Heart right ventricle (tissue), 16 donors: ENCODE measurements around the gene MAST2. TPM values are rescaled to one million over a fixed set of nuclear protein-coding genes. Genes with fewer than 3 reads are reported as not detected.

Source experiments
- ATAC-seq, 8 donors: fragments of 200-7000 bp; cut with Tn5 transposase; one replicate each; pipeline ENCODE4 v1.9.1; 2020; ENCODE audit warnings: mild to moderate bottlenecking in 8 of 8, moderate library complexity in 8 of 8, moderate number of reproducible peaks in 1 of 8
- DNase-seq, 2 donors: peaks; one replicate each; pipeline ENCODE4 v3.0.0-alpha.2; 2020
- H3K27ac ChIP-seq, 10 donors: fragments of 200-600 bp; sonication (generic) in 2 of 10; one replicate each; pipeline versions ENCODE4 v1.5.0 to v1.8.0; 2020 to 2022; ENCODE audit warnings: mild to moderate bottlenecking in 3 of 10
- H3K27me3 ChIP-seq, 7 donors: fragments of 200-600 bp; one replicate each; pipeline ENCODE4 v1.8.0; 2021 to 2022; ENCODE audit warnings: mild to moderate bottlenecking in 2 of 7
- H3K36me3 ChIP-seq, 9 donors: fragments of 200-600 bp; sonication (generic) in 1 of 9; one replicate each; pipeline versions ENCODE4 v1.5.0 to v1.8.0; 2020 to 2022; ENCODE audit warnings: mild to moderate bottlenecking in 2 of 9
- H3K4me1 ChIP-seq, 9 donors: fragments of 200-600 bp; sonication (generic) in 1 of 9; one replicate each; pipeline versions ENCODE4 v1.5.0 to v1.8.0; 2020 to 2022; ENCODE audit warnings: mild to moderate bottlenecking in 4 of 9
- H3K4me3 ChIP-seq, 10 donors: fragments of 200-600 bp; sonication (generic) in 2 of 10; one replicate each; pipeline versions ENCODE4 v1.5.0 to v1.8.0; 2020 to 2022; ENCODE audit warnings: mild to moderate bottlenecking in 7 of 10, moderate library complexity in 2 of 10
- H3K9me3 ChIP-seq, 11 donors: fragments of 200-600 bp in 10 of 11; sonication (generic) in 2 of 11; one replicate each; pipeline versions ENCODE4 v1.5.0 to v1.8.0; 2013 to 2022; ENCODE audit warnings: mild to moderate bottlenecking in 2 of 11, control low read depth in 1 of 11, moderate library complexity in 1 of 11
- CTCF ChIP-seq, 9 donors: fragments of 200-600 bp; sonication (generic) in 2 of 9; IDR thresholded peaks; one replicate each; pipeline versions ENCODE4 v1.5.0 to v1.8.0; 2021 to 2022; ENCODE audit warnings: antibody characterized with exemption in 9 of 9, mild to moderate bottlenecking in 5 of 9, moderate library complexity in 1 of 9
- WGBS, 2 donors: extraction: QIAGEN DNeasy Blood & Tissue Kit; methylation state at CpG; one replicate each; pipeline ENCODE4 v1.1.7; 2013; ENCODE audit warnings: inconsistent platforms in 1 of 2; 5-methylcytosine and 5-hydroxymethylcytosine counted together
- intact Hi-C, 10 donors: fragments of 100-400 bp; cut with DNase I; formaldehyde crosslinking; loops; one replicate each; pipeline versions ENCODE4 v1.11.1 to v1.14.2; 2022
- polyA plus RNA-seq, 2 donors: library from polyadenylated mRNA; stranded (reverse); fragments of 200-250 nt; gene quantifications; one replicate each; pipeline ENCODE4 v1.2.3, GENCODE V29; 2013
- total RNA-seq, 10 donors: library from RNA; stranded (reverse); fragmentation: NEBNext Ultra II Directional in 3 of 10; extraction: Animal tissue kit (Norgen Biotek cat#: 25700) in 3 of 10; gene quantifications; one replicate each; pipeline versions ENCODE4 v1.2.1 to v1.2.4, GENCODE V29; 2021 to 2023
- donor health status: Arrhythmogenic right ventricular cardiomyopathy.
- donor health status: ischemic (EF 13 %, LVEDD 7.1; RV severe dilation, severe dysfunction).
- donor health status: healthy with polysubstance abuse.
- donor health status: DM: no; HTN: yes; CAD: no.
- donor health status: DM: no; HTN: no; CAD: no.
- donor health status: ischemic (EF 25% LVEDD 6.9; RV normal size, moderate dysfunction).
- donor health status: ischemic (EF 25% LVEDD 5.7; RV mildly dilated, moderate dysfunction).
- donor health status: healthy.
- donor health status: DM: yes; HTN: yes; CAD: no.
- donor health status: Ischemic cardiomyopathy.
- donor health status: ischemic (EF 35%, LVEDD 5.7; RV mildly dilated, moderate dysfunction).
- donor health status: nonischemic (EF 11% LVEDD 7.7; RV severe dilation, severe dysfunction).
- donor health status: DM: yes; HTN: yes; CAD: no.
- donor health status: PGD.
- donor health status: ischemic (EF 29% LVEDD 5.4; RV normal size, mild dysfunction).
- donor health status: nonischemic (EF 23%, LVEDD 6.1; RV moderate dilation, normal function).

MAST2 gene
- total and polyA plus RNA-seq, 12 donors: 66.4 to 129 (median 83.2) TPM

- ATAC-seq (peak in 4 of 8 donors; percentile 42 to 82 (median 60)), DNase-seq (no peak)
- Histone ChIP-seq H3K27me3 (no peaks in the 10 kb centered on the region), H3K4me3 (no peak overlapping the region), H3K9me3 (no peaks in the 10 kb centered on the region), H3K27ac (peak overlapping the region in 2 of 10 donors; percentile 8 to 36), H3K36me3 (peaks cover 0 to 28% (median 0%) of the 10 kb centered on the region in 9 donors), H3K4me1 (peaks cover 0 to 20% (median 8%) of the 10 kb centered on the region in 9 donors)
- intact Hi-C loops: no loop called here
- no peak for TF ChIP-seq CTCF (IDR thresholded peaks at IDR 0.05)
- WGBS, 2 donors: 43 to 51% methylated on average over 3 of the region's 3 CpGs
These were observed 194.7 kb downstream of the MAST2 start for GRCh38 chr1:45998020-45998617.

- Histone ChIP-seq H3K4me1 (peaks cover 0 to 25% (median 8%) of the 10 kb centered on the region in 9 donors), H3K4me3 (no peak overlapping the region), H3K9me3 (no peaks in the 10 kb centered on the region), H3K27ac (no peak overlapping the region), H3K36me3 (peaks cover 0 to 40% (median 7%) of the 10 kb centered on the region in 9 donors), H3K27me3 (no peaks in the 10 kb centered on the region)
- TF ChIP-seq CTCF (IDR thresholded peaks at IDR 0.05): no peak
- DNase-seq: no peak
- ATAC-seq: no peak
- intact Hi-C loops: no loop called here
- 95 to 99% methylated on average over 2 of the region's 2 CpGs for WGBS, 2 donors
These were observed 196.1 kb downstream of the MAST2 start for GRCh38 chr1:45999507-45999906.

GRCh38 chr1:46001081-46001785 is 197.8 kb downstream of the MAST2 start:
- DNase-seq (no peak), ATAC-seq (no peak)
- WGBS, 2 donors: 91 to 92% methylated on average over 3 of the region's 3 CpGs
- Histone ChIP-seq H3K27ac (no peak overlapping the region), H3K4me1 (peaks cover 0 to 29% (median 13%) of the 10 kb centered on the region in 9 donors), H3K27me3 (no peaks in the 10 kb centered on the region), H3K4me3 (no peak overlapping the region), H3K36me3 (peaks cover 0 to 54% (median 10%) of the 10 kb centered on the region in 9 donors), H3K9me3 (no peaks in the 10 kb centered on the region)
- intact Hi-C loops: no loop called here
- TF ChIP-seq CTCF (IDR thresholded peaks at IDR 0.05): no peak

- Histone ChIP-seq H3K27me3 (no peaks in the 10 kb centered on the region), H3K4me1 (peaks cover 0 to 27% (median 13%) of the 10 kb centered on the region in 9 donors), H3K9me3 (no peaks in the 10 kb centered on the region), H3K4me3 (no peak overlapping the region), H3K27ac (no peak overlapping the region), H3K36me3 (peaks cover 0 to 68% (median 17%) of the 10 kb centered on the region in 9 donors)
- DNase-seq: no peak
- no peak for ATAC-seq
- WGBS, 2 donors: 97 to 99% methylated on average over 3 of the region's 3 CpGs
- TF ChIP-seq CTCF (IDR thresholded peaks at IDR 0.05): no peak
- intact Hi-C loops: no loop called here
These were observed 199.2 kb downstream of the MAST2 start for GRCh38 chr1:46002551-46003150.
